ENCODE results near the gene KLHL26.

The KLHL26 gene

DNA sequence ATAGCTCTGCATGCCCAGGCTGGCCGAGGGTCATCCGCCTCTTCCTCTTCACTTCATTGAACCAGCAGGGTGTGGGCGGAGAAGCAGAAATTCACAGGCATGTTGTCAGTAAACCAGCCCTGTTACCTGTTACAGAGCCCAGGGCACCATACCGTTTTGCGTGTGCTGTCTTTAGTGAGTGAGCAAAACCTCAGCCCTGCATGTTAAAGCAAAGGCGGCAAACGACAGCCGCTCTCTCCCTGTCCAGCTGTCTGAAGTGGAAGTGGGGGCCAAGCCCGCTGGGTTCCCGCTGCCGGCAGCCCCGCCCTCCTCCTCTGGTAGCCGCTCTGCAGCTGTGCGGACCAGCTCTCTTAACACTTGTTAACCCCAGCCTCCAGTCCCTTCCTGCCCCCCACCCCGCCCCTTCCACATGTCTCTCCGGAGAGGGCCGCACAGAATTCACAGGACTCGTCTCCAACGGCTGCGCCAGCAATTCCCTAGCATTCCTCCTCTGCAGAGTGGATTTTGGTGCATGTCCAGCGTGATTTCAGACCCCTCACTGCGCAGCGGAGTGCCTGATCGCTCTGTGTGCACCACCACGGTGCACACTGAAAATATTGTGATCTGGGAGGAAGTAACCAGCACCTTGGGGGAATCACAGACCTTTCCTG is 12.7 kb downstream of the KLHL26 start:
- peak in 2 of 3 experiments; percentile 7 to 51 for DNase-seq

DNA sequence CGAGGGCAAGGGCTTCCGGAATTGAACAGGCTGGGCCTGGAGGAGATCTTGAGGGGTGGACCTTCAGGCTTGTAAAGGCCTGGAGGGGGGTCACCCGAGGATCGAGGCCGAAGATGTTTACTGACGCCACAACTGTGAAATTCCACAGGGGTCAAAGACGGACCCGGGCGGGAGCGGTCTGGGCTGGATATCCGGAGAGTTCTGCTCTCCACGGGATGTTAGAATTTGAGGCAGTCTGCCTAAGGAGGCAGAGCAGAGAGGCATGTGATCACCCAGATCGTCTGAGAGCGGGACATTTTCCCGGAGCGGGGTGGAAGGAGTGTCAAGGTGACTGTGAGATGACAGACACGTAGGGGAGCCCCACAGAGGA is 13.2 kb downstream of the KLHL26 start:
- no peak for DNase-seq

- DNase-seq = no peak
Observed at GRCh38 chr19:18650468-18651041, 13.7 kb downstream of the KLHL26 start.

DNA sequence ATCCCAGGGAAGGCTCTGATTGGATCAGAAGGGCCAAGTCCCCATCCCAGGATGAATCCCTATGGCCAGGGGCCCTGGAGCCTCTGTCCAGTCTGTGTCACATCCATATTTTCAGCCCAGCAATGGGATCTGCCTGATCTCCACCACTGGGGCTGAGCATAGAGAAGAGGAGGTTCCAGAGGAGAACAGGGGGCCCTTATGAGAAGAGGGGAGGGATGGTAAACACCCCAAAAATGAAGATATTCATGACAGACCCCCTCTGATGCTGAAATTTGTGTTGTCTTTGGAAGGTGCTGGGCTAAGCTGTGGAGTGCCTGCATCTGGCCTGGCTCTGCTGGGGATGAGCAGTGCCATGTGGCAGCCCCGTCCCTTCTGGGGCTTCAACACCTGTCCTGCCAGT is 14.5 kb downstream of the KLHL26 start:
- no peak for DNase-seq

DNA sequence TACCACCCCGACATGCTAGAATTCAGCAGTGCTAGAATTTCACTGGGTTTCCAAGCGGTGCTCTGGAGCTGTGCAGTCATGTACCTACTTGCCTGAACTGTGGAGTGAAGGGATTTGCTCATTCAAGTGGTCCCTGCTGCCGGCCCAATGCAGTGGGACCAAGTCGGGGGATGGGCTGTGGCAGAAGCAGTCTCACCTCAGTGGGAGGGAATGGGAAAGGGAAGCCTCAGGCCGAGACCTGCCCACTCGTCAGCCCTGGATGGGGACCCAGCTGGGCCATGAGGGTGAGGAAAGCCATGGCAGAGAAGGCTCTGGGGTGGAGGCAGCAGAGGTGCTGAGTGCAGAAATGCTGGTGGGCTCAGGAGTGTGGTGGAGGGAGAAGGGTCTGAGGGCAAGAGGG is 14.9 kb downstream of the KLHL26 start:
- DNase-seq = no peak

DNA sequence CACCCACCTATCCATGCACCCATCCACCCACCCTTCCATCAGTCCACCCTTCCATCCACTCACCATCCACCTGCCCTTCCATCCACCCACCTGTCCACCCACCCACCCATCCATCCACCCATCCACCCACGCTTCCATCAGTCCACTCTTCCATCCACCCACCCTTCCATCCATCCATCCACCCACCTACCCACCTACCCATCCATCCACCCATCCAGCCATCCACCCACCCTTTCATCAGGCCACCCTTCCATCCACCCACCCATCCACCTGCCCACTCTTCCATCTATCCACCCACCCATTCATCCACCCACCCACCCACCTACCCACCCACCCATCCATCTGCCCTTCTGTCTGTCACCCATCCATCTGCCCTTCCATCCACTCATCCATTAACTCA is 17.0 kb downstream of the KLHL26 start:
- DNase-seq = no peak

- DNase-seq = no peak
Observed at GRCh38 chr19:18654469-18654868, 17.6 kb downstream of the KLHL26 start.

DNA sequence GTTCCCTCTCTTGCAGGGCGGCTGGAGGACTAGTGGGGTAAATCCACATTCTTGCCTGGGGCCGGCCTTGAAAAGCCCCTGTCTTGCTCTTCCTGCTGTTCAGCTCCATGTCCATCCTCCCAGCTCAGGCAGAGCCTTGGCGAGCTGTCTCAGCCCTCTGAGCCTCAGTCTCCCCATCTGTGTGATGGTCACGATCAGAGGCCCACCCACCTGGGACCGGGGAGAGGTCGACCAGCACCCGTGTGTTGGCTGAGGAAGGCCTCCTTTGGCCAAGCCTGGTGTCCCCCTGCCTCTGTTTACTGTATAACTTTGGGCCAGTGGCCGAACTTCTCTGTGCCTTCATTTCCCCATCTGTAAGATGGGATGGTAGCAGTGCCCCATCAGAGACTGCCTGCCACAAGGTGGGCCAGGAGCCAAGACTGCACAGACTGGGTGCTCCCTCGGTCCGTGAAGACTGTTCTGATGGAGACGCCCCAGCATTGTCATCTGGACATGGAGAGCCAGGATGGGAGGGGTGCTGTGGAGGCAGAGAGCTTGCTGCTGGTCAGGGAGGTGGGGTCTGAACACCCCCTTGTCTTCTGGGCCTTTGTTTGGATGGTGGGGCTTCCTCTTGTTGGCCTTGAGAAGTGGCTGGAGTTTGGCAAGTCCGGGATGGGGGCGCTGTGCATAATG is 18.5 kb downstream of the KLHL26 start:
- no peak for DNase-seq

DNA sequence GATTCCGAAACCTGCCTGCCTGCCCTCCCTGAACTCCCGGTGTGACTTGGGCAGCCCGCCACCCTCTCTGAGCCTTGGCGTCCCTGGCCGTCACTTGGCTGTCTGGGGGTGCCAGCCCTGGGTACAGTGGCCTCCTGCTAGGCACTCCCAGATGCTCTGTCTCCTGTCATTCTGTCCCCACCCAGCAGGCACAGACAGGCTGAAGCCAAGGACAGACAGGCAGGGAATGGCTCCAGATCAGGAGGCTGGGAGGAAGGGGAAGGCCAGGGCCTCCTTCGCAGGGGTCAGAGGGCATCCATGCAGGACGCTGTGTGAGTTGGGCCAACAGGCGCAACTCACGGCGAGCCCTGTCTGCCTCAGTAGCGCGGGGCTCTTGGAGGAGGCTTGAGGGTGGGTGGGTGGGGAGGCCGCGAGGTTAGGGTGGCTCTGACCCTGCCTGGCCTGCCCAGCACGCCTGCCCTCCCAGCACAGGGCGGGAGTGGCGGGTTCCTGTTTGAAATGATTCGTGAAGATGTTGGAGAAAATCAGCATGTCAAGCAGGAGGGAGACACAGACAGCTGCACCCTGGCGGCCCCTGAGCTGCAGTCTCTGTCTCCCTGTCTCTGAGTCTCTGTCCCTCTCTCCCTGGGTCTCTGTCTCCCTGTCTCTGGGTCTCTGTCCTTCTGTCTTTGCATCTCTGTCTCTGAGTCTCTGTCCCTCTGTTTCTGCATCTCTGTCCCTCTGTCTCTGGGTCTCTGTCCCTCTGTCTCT is 19.7 kb downstream of the KLHL26 start:
- no peak for DNase-seq

GRCh38 chr19:18657590-18658365 is 20.9 kb downstream of the KLHL26 start:
- DNase-seq = peak in 2 of 3 experiments; percentile 57 to 81

GRCh38 chr19:18658366-18658855 is 21.6 kb downstream of the KLHL26 start:
- no peak for DNase-seq

DNA sequence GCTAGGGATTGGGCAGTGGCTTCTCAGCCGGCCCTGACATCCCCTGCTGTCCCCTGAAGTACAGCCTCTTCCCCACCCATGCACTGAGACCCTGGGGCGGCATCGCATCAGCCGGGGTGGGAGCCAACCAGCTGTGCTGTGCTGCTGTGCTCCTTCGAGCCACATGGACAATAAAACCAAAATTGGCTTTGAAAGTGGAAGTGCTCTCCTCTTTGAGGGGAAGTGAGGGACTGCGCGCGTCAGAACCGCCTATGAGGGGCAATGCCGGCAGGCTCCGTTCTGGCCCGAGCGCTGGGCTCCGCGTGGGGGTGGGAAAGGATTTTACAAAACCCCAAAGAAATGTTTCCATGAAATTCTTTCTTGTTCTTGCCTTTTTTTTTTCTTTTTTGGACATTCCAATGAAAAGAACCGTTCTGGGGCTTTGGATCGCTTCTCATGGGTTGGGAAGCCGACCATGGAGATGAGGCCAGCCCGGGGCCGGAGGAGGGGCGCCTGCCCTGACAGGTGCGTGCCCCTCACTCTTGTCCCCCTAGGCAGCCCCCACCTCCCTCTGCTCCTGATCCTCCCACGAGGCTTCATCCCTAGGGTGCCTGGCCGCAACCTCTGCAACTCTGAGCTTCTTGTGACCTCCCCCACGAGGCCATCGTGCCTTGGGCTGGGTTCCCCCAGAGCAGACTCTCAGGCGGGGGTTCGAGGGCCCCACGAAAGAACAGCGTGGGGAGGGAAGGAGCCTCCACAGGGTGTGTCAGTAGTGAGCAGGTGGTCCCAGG is 22.6 kb downstream of the KLHL26 start:
- DNase-seq = no peak

DNA sequence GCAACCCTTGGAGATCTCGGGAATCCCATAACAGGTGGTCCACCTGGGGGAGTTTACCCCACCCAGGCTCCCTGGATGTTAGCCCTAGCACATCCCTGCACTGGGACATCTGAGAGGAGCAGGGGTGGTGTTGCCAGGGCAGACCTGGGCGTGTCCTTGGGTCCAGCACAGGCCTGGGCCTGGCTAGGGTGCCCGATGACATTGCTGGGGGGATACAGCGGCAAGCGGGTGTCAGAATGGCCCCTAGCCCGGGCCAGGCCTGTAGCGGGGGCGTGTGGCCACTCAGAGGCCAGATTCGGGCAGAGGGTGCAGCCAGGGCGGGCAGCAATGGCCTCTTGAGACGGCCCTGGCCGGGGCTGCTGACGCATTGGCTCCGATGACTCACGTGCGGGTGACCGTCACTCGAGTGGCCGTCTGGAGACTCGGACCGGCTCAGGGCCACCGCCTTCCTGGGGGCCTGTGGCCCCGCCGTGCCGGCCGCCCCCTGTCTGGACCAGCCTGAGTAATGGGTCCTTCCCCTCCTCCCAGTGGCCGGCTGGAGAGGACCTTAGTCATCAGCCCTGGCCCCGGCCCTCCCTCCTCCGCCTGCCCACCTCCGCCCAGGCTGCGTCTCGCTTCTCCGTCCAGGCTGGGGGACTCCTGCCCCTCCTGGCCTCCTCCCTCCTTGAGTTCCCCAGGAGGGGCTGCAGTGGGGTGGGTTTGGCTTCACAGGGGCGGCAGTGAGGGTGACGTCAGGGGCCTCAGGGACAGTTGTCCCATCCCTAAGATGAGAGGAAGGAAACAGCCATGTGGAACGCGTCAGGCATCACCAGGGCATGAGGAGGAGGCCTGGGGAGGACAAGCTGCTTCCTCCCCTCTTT is 23.5 kb downstream of the KLHL26 start:
- DNase-seq = no peak

DNA sequence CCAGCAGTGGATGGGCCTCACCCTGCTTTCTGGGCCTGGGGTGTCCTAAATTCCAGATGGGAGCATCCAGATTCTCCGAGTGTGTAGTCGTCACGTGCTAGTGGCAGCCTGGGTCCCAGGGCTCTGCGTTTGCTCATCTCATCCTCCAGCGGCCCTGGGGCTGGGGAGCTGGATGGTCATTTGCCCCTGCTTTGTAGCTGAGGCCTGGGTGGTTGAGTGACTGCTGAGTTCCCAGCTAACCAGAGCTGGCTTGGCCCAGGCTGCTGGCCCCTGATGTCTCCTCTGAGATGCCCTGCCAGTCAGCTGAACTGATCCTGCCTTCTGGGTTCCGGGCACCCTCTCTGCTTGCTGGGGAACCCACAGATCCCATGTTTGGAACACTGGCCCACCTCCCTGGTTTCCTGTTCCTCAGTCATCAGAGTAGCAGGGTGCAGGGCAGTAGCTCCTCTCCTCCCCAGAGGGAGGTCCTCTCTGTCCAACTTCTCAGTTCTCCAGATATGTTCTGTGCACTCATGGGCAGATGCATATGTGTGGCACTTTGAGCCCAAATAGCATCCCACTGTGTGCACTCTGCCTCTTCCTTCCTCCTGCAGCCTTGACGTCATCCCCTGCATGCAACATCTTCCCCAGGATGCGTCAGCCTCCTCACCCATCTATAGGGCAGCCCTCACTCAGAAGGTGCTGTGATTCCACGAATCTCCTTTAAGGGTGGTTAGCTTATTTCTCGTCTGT is 24.3 kb downstream of the KLHL26 start:
- no peak for DNase-seq

DNA sequence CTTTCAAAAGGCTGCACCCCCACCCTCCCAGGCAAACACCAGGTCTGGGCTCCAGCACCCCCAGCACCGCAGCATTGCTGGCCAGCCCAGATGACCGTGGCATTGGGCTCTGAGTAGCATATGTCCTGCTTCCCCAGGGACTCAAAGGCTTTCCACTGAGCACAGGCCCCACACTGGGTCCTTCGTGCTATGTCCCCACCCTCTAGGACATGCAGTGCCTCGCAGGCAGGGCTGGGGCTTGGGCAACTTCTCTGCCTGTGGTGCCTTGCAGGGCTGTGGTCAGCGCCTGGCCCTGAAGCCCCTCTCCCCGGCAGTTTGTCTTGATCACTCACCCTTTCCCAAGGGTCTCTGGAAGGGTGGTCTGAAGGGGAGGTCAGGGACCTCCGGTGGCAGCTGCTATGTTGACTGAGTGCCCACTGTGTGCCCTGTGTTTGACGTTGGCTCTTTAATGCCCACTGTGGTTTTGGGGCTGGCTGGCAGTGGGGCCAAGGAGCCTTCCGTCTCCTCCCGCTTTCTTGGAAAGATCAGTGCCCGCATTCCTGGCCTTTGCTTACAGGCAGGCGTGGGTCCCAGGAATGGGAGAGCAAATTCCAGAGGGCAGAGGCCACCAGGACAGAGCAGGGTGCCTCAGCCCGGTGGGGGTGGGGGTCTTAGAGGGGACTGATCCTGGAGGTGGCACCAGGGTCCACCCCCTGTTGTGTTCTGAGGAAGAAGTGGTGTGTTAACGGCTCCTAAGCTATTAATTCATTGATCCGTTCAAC is 26.3 kb downstream of the KLHL26 start:
- no peak for DNase-seq

GRCh38 chr19:18663940-18664530 is 27.2 kb downstream of the KLHL26 start:
- no peak for DNase-seq

- DNase-seq = no peak
Observed at GRCh38 chr19:18665771-18666202, 29.0 kb downstream of the KLHL26 start.

- no peak for DNase-seq
Observed at GRCh38 chr19:18666317-18666716, 29.5 kb downstream of the KLHL26 start.

DNA sequence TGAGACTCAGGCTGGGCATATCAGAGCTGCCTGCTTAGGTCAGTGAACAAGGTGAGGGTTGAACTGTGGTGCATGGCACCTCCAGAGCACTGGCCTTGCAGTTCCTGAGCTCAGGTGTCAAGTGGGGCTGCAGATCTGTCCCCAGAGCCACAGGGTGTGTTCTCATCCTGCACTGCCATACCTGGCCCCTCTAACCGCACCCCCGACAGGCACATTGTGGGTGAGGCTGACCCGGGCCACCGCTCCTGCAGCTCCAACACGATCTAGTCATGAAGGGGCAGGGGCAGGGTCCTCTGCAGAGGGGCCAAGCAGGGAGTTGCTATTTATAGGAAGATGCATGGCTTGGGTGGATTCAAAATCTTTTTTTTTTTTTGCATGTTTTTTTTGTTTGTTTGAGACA is 30.0 kb downstream of the KLHL26 start:
- no peak for DNase-seq

All from NCI-H1417 (cell line).